Thyroid gland (tissue), 4 donors: ENCODE measurements around the gene CROT. TPM values are rescaled to one million over a fixed set of nuclear protein-coding genes. Genes with fewer than 3 reads are reported as not detected.

ENCODE experiments used
- DNase-seq, 2 donors: peaks; one replicate each; pipeline ENCODE4 v3.0.0-alpha.2; 2019
- H3K27ac ChIP-seq, 3 donors: fragments of 200-600 bp; sonication (generic); 1 replicate in 2 of 3; 2 replicates in 1 of 3; pipeline ENCODE4 v1.5.1; 2016 to 2019; ENCODE audit warnings: mild to moderate bottlenecking in 1 of 3, moderate library complexity in 1 of 3
- H3K27me3 ChIP-seq: fragments of 200-600 bp; sonication (generic); one replicate; pipeline ENCODE4 v1.5.1; 2019
- H3K36me3 ChIP-seq, 2 donors: fragments of 200-600 bp; sonication (generic); one replicate each; pipeline ENCODE4 v1.5.1; 2016 to 2019
- H3K4me1 ChIP-seq, 2 donors: fragments of 200-600 bp; sonication (generic); one replicate each; pipeline ENCODE4 v1.5.1; 2017 to 2019
- H3K4me3 ChIP-seq, 3 donors: fragments of 200-600 bp; sonication (generic); replicated peaks in 1 of 3; 1 replicate in 2 of 3; 2 replicates in 1 of 3; pipeline ENCODE4 v1.5.1; 2016; ENCODE audit warnings: mild to moderate bottlenecking in 1 of 3
- H3K9me3 ChIP-seq: fragments of 200-600 bp; sonication (generic); one replicate; pipeline ENCODE4 v1.5.1; 2017
- POLR2A ChIP-seq, 2 donors: fragments of 450-650 bp; IDR thresholded peaks; one replicate each; pipeline ENCODE4 v1.6.1; 2017; ENCODE audit warnings: antibody characterized with exemption in 2 of 2, mild to moderate bottlenecking in 2 of 2, moderate library complexity in 1 of 2
- WGBS, 2 donors: methylation state at CpG; one replicate each; pipeline ENCODE4 v1.1.5; 2017; 5-methylcytosine and 5-hydroxymethylcytosine counted together
- intact Hi-C: fragments of 100-400 bp; cut with DNase I; formaldehyde crosslinking; loops from one replicate; pipeline ENCODE4 v1.15.1; 2023
- total RNA-seq, 4 donors: library from RNA; depleted of rRNA; stranded (reverse); fragments of >200 nt; gene quantifications; one replicate each; pipeline ENCODE4 v1.2.3, GENCODE V29; 2016
- TF ChIP-seq, protein P1 (sequence below), 6 experiments: fragments of 200-600 bp in 3 of 6; fragments of 450-650 bp in 3 of 6; sonication (generic) in 3 of 6; IDR thresholded peaks; one replicate each; pipeline ENCODE4 v1.5.1; 2016 to 2019; ENCODE audit warnings: antibody characterized with exemption in 6 of 6, mild to moderate bottlenecking in 2 of 6, inconsistent platforms in 1 of 6, moderate library complexity in 1 of 6

The CROT gene
- total RNA-seq, 4 donors from 2014 or later, result 66.8 to 101 (median 93.0) TPM

DNA sequence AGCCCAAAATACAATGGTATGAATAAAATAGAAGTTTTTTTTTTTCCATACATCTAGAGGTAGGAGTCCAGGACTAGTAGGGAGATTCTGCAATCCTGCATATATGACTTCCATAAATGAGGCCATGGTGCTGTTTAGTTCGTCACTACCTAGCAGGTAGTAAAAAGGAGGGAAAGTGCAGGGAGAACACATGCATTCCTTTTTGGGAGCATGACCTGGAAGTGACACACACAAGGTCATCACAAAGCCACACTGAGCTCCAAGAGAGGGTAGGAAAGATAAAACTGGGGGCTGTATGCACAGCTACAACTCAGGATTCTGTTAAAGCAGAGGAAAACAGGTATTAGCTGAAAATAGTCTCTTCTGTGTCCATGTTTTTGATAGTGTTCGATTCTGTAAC, 2.2 kb downstream of the CROT start:
- Histone ChIP-seq H3K36me3 (peaks cover 0 to 7% of the 10 kb centered on the region in 2 donors), H3K4me1 (peaks cover 26 to 31% of the 10 kb centered on the region in 2 donors), H3K9me3 (no peaks in the 10 kb centered on the region), H3K4me3 (no peak overlapping the region), H3K27ac (no peak overlapping the region), H3K27me3 (no peaks in the 10 kb centered on the region)
- 96 to 98% methylated on average over 2 of the region's 2 CpGs for WGBS, 2 donors
- no peak for DNase-seq
- intact Hi-C loops, result no loop called here
- no peak for TF ChIP-seq POLR2A (IDR thresholded peaks at IDR 0.05)

DNA sequence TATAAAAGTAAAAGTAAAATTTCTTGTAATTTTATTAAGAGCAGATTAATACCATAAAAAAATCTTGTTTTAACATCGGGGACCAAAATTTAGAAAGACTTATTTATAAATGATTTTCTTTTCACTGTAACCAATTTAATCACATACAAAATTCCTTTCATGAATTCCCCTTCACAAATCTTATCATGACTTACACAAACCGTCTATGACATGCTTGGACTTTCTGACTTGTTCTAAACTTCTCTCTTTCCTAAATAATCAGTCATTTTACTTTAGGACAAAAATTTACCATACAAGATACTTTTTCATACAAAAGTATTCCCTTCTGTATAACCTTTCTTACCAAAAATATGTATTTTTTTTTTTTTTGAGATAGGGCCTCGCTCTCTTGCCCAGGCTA, 9.3 kb downstream of the CROT start:
- H3K4me3 ChIP-seq, result no peak overlapping the region
- WGBS, 2 donors, result 90 to 92% methylated on average over 3 of the region's 3 CpGs
- H3K9me3 ChIP-seq, result no peaks in the 10 kb centered on the region
- H3K4me1 ChIP-seq, result peaks cover 5 to 8% of the 10 kb centered on the region in 2 donors
- H3K27ac ChIP-seq, result no peak overlapping the region
- peaks cover 5 to 15% of the 10 kb centered on the region in 2 donors for H3K36me3 ChIP-seq
- DNase-seq, result no peak
- no peaks in the 10 kb centered on the region for H3K27me3 ChIP-seq
- intact Hi-C loops, result no loop called here
- TF ChIP-seq POLR2A (IDR thresholded peaks at IDR 0.05), result no peak
- TF ChIP-seq, protein P1, sequence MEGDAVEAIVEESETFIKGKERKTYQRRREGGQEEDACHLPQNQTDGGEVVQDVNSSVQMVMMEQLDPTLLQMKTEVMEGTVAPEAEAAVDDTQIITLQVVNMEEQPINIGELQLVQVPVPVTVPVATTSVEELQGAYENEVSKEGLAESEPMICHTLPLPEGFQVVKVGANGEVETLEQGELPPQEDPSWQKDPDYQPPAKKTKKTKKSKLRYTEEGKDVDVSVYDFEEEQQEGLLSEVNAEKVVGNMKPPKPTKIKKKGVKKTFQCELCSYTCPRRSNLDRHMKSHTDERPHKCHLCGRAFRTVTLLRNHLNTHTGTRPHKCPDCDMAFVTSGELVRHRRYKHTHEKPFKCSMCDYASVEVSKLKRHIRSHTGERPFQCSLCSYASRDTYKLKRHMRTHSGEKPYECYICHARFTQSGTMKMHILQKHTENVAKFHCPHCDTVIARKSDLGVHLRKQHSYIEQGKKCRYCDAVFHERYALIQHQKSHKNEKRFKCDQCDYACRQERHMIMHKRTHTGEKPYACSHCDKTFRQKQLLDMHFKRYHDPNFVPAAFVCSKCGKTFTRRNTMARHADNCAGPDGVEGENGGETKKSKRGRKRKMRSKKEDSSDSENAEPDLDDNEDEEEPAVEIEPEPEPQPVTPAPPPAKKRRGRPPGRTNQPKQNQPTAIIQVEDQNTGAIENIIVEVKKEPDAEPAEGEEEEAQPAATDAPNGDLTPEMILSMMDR (IDR thresholded peaks at IDR 0.05), result no peak

DNA sequence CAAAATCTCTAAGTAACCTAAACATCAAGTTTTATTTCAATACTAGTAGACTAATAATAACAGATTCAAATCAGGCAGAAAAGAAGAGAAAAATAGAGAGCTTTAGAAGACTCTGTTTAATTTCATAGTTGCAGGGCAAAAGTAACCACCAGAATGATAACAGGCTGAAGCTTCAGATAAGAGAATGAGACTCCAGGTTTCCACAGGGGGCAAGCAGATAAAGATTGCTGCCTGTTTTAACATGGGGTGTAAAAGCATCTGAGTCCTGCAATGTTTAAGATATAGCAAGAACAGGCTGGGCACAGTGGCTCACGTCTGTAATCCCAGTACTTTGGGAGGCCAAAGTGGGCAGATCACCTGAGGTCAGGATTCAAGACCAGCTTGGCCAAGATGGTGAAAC, 11.0 kb downstream of the CROT start:
- no peak overlapping the region for H3K4me3 ChIP-seq
- TF ChIP-seq POLR2A (IDR thresholded peaks at IDR 0.05), result no peak
- TF ChIP-seq, protein P1 (IDR thresholded peaks at IDR 0.05), result no peak
- no peak for DNase-seq
- 84 to 89% methylated on average over 1 of the region's 1 CpG for WGBS, 2 donors
- H3K27me3 ChIP-seq, result no peaks in the 10 kb centered on the region
- H3K27ac ChIP-seq, result no peak overlapping the region
- H3K4me1 ChIP-seq, result peaks cover 5 to 8% of the 10 kb centered on the region in 2 donors
- H3K36me3 ChIP-seq, result peaks cover 6 to 15% of the 10 kb centered on the region in 2 donors
- H3K9me3 ChIP-seq, result no peaks in the 10 kb centered on the region
- intact Hi-C loops, result no loop called here

DNA sequence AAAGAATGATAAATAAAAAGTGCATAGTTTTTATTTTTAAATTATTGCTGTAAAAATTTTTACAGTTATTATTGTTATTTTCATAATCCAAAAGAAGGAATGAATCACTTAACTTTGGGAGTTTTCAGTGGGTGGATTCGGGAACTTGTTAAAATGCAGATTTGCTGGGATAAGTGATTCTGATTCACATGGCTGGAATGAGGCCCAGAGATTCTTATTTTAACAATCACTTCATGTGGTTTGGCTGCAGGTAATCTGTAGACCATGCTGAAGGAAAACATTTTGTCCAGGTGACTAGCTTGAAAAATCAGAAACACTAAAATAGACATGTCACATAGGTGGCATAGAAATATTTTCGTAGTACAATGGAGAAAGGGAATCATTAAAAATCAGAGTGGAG, 13.9 kb downstream of the CROT start:
- peak; percentile 18 to 32 for DNase-seq
- H3K36me3 ChIP-seq, result peaks cover 4 to 11% of the 10 kb centered on the region in 2 donors
- intact Hi-C loops, result no loop called here
- H3K4me3 ChIP-seq, result no peak overlapping the region
- H3K27ac ChIP-seq, result peak overlapping the region; percentile 12 to 37 (median 29)
- no peaks in the 10 kb centered on the region for H3K27me3 ChIP-seq
- no peaks in the 10 kb centered on the region for H3K9me3 ChIP-seq
- no peak for TF ChIP-seq POLR2A (IDR thresholded peaks at IDR 0.05)
- TF ChIP-seq, protein P1 (IDR thresholded peaks at IDR 0.05), result no peak
- 35 to 37% methylated on average over 2 of the region's 2 CpGs for WGBS, 2 donors
- H3K4me1 ChIP-seq, result peaks cover 5 to 8% of the 10 kb centered on the region in 2 donors

DNA sequence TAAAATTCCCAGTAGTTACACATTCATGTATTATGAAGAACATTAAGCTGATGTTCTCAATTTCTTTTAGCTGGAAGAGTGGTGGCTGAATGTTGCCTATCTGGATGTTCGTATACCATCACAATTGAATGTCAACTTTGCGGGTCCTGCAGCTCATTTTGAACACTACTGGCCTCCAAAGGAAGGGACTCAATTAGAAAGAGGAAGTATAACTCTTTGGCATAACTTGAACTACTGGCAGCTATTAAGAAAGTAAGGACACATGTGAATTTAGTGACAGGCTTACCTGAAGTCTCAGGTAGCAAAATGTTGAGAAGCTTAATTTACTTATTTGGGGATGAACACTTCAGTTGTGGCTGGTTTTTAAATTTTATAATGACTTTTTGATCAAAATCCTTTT, 15.9 kb downstream of the CROT start:
- no peak overlapping the region for H3K4me3 ChIP-seq
- H3K27ac ChIP-seq, result no peak overlapping the region
- TF ChIP-seq, protein P1 (IDR thresholded peaks at IDR 0.05), result no peak
- TF ChIP-seq POLR2A (IDR thresholded peaks at IDR 0.05), result no peak
- no peak for DNase-seq
- no peaks in the 10 kb centered on the region for H3K27me3 ChIP-seq
- peaks cover 3 to 4% of the 10 kb centered on the region in 2 donors for H3K36me3 ChIP-seq
- intact Hi-C loops, result no loop called here
- peaks cover 5 to 8% of the 10 kb centered on the region in 2 donors for H3K4me1 ChIP-seq
- WGBS, 2 donors, result 97% methylated on average over 2 of the region's 2 CpGs
- H3K9me3 ChIP-seq, result no peaks in the 10 kb centered on the region

DNA sequence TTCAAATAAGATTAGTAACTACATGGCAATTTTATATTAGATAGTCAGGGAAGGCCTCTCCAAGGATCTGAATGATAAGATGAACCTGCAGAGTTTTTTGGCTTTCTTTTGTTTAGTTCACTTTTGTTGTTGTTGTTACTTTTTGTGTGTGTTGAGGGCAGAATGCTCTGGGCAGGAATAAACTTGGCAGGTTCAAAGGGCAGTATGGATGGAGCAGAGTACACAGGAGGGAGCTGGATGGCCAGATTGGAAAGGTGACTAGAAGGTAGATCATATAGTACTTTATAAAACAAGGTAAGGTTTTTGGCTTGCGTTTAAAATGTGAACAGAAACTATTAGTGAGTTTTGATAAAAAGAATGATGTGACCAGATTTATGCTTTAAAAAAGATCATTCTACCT, 17.9 kb downstream of the CROT start:
- peaks cover 5 to 8% of the 10 kb centered on the region in 2 donors for H3K4me1 ChIP-seq
- no peak for DNase-seq
- H3K4me3 ChIP-seq, result no peak overlapping the region
- WGBS, 2 donors, result 97 to 98% methylated on average over 1 of the region's 1 CpG
- no peak overlapping the region for H3K27ac ChIP-seq
- H3K9me3 ChIP-seq, result no peaks in the 10 kb centered on the region
- H3K27me3 ChIP-seq, result no peaks in the 10 kb centered on the region
- intact Hi-C loops, result no loop called here
- peaks cover 4 to 8% of the 10 kb centered on the region in 2 donors for H3K36me3 ChIP-seq
- TF ChIP-seq POLR2A (IDR thresholded peaks at IDR 0.05), result no peak
- TF ChIP-seq, protein P1 (IDR thresholded peaks at IDR 0.05), result no peak
